Measurements from ENCODE around the gene EFHB. TPM values are rescaled to one million over a fixed set of nuclear protein-coding genes. Genes with fewer than 3 reads are reported as not detected.

EFHB gene
- total RNA-seq, 1 donor from 2014 or later, result 0.26 TPM

DNA sequence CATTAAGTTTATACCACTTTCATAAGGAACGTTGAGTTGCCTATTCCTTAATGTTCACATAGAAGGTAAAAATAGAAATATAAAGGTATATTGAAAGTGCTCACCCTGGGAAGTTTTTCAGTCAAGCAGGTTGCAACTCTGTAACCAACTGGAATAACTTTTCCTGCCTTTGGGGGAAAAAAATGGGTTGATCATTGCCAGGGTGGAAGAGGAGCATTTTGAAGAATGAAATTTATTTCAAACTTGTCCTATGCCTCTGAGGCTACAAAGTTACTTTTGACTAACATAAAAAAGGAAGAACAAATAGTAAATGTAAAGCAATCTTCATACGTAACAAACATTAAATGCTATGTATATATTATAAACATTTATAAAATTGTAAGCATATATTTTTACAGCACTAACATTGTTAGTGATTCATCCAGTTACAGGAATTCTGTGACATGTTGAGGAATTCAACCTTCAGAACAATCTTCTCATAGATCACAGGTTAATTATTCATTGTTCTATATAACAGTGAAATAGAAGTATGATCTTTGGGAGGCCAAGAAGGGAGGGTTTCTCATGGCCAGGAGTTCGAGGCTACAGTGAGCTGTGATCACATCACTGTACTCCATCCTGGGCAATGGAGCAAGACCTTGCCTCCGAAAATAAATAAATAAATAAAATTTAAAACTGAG is 13.5 kb downstream of the EFHB start:
- H3K27me3 ChIP-seq (ENCODE audit: control insufficient read depth, insufficient read depth, low read length), result no peaks in the 10 kb centered on the region
- no peak overlapping the region for H3K4me3 ChIP-seq (ENCODE audit: low read depth, low read length)
- TF ChIP-seq, protein P1, sequence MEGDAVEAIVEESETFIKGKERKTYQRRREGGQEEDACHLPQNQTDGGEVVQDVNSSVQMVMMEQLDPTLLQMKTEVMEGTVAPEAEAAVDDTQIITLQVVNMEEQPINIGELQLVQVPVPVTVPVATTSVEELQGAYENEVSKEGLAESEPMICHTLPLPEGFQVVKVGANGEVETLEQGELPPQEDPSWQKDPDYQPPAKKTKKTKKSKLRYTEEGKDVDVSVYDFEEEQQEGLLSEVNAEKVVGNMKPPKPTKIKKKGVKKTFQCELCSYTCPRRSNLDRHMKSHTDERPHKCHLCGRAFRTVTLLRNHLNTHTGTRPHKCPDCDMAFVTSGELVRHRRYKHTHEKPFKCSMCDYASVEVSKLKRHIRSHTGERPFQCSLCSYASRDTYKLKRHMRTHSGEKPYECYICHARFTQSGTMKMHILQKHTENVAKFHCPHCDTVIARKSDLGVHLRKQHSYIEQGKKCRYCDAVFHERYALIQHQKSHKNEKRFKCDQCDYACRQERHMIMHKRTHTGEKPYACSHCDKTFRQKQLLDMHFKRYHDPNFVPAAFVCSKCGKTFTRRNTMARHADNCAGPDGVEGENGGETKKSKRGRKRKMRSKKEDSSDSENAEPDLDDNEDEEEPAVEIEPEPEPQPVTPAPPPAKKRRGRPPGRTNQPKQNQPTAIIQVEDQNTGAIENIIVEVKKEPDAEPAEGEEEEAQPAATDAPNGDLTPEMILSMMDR (IDR thresholded peaks at IDR 0.05; ENCODE audit: insufficient read depth, low read length, severe bottlenecking), result no peak
- DNase-seq (ENCODE audit: low read depth) (no peak), FAIRE-seq (no peak)
- H3K36me3 ChIP-seq (ENCODE audit: control insufficient read depth, insufficient read depth, low read length), result no peaks in the 10 kb centered on the region

DNA sequence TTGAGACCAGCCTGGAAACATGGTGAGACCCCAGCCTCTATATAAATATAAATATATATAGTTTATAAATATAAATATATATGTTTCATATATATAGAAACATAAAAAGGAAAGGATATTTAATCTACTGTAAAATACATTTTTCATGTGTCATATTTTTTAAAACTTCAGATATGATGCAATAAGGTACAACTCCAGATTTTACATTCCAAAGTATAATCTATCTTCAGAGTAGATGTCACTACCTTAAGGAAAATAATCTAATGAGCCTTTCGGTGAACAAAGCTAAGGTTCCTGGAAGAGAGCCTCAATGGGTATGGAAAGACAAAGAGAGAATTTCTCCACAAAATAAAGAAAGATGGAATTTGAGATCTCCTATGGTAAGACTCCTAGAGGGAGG is 16.9 kb downstream of the EFHB start:
- Histone ChIP-seq H3K36me3 (ENCODE audit: control insufficient read depth, insufficient read depth, low read length) (no peaks in the 10 kb centered on the region), H3K27me3 (ENCODE audit: control insufficient read depth, insufficient read depth, low read length) (no peaks in the 10 kb centered on the region), H3K4me3 (ENCODE audit: low read depth, low read length) (no peak overlapping the region)
- no peak for FAIRE-seq
- TF ChIP-seq, protein P1 (IDR thresholded peaks at IDR 0.05; ENCODE audit: insufficient read depth, low read length, severe bottlenecking), result no peak
- no peak for DNase-seq (ENCODE audit: low read depth)

DNA sequence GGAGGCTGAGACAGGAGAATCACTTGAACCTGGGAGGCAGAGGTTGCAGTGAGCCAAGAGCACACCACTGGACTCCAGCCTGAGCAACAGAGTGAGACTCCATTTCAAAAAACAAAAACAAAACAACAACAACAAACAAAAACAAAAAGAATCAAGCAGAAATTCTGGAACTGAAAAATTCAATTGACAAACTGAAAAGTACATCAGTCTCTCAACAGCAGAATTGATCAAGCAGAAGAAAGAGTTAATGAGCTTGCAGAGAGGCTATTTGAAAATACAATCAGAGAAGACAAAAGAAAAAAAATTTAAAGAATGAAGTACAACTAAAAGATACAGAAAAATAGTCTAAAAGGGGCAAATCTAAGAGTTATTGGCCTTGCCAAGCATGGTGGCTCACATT is 22.6 kb downstream of the EFHB start:
- Histone ChIP-seq H3K27me3 (ENCODE audit: control insufficient read depth, insufficient read depth, low read length) (no peaks in the 10 kb centered on the region), H3K36me3 (ENCODE audit: control insufficient read depth, insufficient read depth, low read length) (no peaks in the 10 kb centered on the region), H3K4me3 (ENCODE audit: low read depth, low read length) (no peak overlapping the region)
- FAIRE-seq, result no peak
- no peak for DNase-seq (ENCODE audit: low read depth)
- TF ChIP-seq, protein P1 (IDR thresholded peaks at IDR 0.05; ENCODE audit: insufficient read depth, low read length, severe bottlenecking), result no peak

DNA sequence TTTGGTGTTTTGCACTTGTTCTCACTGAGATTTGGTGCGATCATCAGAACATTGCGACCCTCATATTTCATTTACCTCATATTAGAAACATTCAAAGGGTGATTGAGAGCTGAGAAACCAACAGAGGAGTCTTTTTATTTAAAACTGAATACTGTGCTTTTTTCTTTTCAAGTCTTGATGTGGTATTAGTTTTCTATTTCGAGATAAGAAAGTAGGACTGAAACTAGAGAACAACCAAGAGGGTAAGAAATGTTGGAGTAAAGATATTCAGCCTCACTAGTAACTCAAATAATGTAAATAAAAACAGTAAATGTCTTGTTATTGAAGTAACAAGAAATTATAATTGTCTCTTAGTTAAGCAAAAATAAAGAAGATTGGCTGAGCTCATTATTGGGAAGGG is 26.5 kb downstream of the EFHB start:
- Histone ChIP-seq H3K4me3 (ENCODE audit: low read depth, low read length) (no peak overlapping the region), H3K36me3 (ENCODE audit: control insufficient read depth, insufficient read depth, low read length) (no peaks in the 10 kb centered on the region), H3K27me3 (ENCODE audit: control insufficient read depth, insufficient read depth, low read length) (no peaks in the 10 kb centered on the region)
- TF ChIP-seq, protein P1 (IDR thresholded peaks at IDR 0.05; ENCODE audit: insufficient read depth, low read length, severe bottlenecking), result no peak
- DNase-seq (ENCODE audit: low read depth) (no peak), FAIRE-seq (no peak)

DNA sequence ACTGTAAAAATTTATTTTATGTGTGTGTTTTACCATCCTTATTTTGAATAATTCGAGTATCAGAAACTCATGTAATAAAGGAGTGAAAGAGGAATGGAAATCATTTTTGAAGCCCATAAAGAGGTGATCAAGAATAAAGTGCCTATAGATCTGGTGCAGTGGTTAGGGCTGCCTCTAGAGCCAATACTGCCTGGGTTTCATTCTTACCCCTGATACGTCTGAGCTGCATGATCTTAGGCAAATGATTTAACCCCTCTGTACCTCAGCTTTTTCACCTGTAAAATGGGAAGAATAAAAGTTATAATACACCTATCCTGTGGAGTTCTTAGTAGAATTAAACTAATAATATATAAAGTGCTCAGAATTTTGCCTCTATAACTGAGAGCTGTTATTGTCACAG is 30.4 kb downstream of the EFHB start:
- Histone ChIP-seq H3K36me3 (ENCODE audit: control insufficient read depth, insufficient read depth, low read length) (no peaks in the 10 kb centered on the region), H3K4me3 (ENCODE audit: low read depth, low read length) (no peak overlapping the region), H3K27me3 (ENCODE audit: control insufficient read depth, insufficient read depth, low read length) (no peaks in the 10 kb centered on the region)
- TF ChIP-seq, protein P1 (IDR thresholded peaks at IDR 0.05; ENCODE audit: insufficient read depth, low read length, severe bottlenecking), result no peak
- no peak for FAIRE-seq
- DNase-seq (ENCODE audit: low read depth), result no peak

DNA sequence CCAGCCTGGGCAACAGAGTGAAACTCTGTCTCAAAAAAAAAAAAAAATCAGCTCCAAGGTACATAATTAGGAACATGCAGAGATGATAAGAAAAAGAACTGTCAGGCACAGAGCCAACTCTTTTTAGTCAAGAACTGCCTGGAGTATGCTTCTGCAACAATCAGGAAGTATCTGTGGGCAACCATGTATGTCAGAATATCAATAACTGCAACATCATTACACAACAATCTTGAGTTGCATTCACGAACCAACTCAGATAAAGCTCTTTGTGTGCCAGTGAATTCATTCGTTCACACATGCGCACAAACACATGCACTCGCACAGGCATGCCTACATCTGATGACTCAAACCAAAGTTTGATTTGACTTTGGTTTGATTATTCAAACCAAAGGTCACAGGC is 32.1 kb downstream of the EFHB start:
- FAIRE-seq (peak; percentile 93), DNase-seq (ENCODE audit: low read depth) (peak; percentile 98)
- TF ChIP-seq, protein P1 (IDR thresholded peaks at IDR 0.05; ENCODE audit: insufficient read depth, low read length, severe bottlenecking), result no peak
- Histone ChIP-seq H3K36me3 (ENCODE audit: control insufficient read depth, insufficient read depth, low read length) (no peaks in the 10 kb centered on the region), H3K4me3 (ENCODE audit: low read depth, low read length) (no peak overlapping the region), H3K27me3 (ENCODE audit: control insufficient read depth, insufficient read depth, low read length) (no peaks in the 10 kb centered on the region)

Data from bronchial epithelial cell (primary cell).